H1 (cell line): ENCODE measurements around the gene DSC3. TPM values are rescaled to one million over a fixed set of nuclear protein-coding genes. Genes with fewer than 3 reads are reported as not detected.

Experiments
- CTCF ChIA-PET: fragments of 300-600 bp; sonication (Branson Sonifier 250); formaldehyde crosslinking; loops from one replicate; lab custom pipeline; 2021; ENCODE audit not compliant: partially characterized antibody; lab: Charles Lee
- POLR2A ChIA-PET: fragments of 300-600 bp; sonication (Branson Sonifier 250); formaldehyde crosslinking; loops from one replicate; lab custom pipeline; 2021; ENCODE audit warnings: inconsistent platforms; ENCODE audit not compliant: partially characterized antibody; lab: Charles Lee
- DNase-seq, 2 experiments: peaks; one replicate each; pipeline versions ENCODE4 v3.0.0 to v3.0.0-alpha.2; 2010 to 2022; ENCODE audit warnings: low spot score in 2 of 2, low read depth in 1 of 2, mixed read lengths in 1 of 2
- FAIRE-seq: peaks from 2 replicates; lab custom pipeline; 2011; peaks lifted over from hg19 to GRCh38; lab: Jason Lieb, UNC
- H2AFZ ChIP-seq: 2 replicates; pipeline ENCODE4 v1.8.1; 2012; ENCODE audit warnings: low read length, inconsistent platforms
- H2AK5ac ChIP-seq: 2 replicates; pipeline ENCODE4 v1.6.1; 2013; ENCODE audit warnings: low read depth, low read length
- H2BK120ac ChIP-seq: replicated peaks from 2 replicates; pipeline ENCODE3; 2013; ENCODE audit warnings: low read depth, low read length, inconsistent platforms
- H2BK12ac ChIP-seq: 2 replicates; pipeline ENCODE4 v1.6.1; 2013; ENCODE audit warnings: low read depth, low read length
- H2BK15ac ChIP-seq: 2 replicates; pipeline ENCODE4 v1.6.1; 2013; ENCODE audit warnings: low read length
- H2BK20ac ChIP-seq: 2 replicates; pipeline ENCODE4 v1.6.1; 2013; ENCODE audit warnings: low read length
- H2BK5ac ChIP-seq: 2 replicates; pipeline ENCODE4 v1.6.1; 2013; ENCODE audit warnings: low read depth, low read length
- H3K14ac ChIP-seq: 2 replicates; pipeline ENCODE4 v1.6.1; 2013; ENCODE audit warnings: inconsistent platforms; ENCODE audit not compliant: insufficient read length
- H3K18ac ChIP-seq: 2 replicates; pipeline ENCODE4 v1.6.1; 2013; ENCODE audit warnings: low read length; ENCODE audit errors: extremely low read depth
- H3K23ac ChIP-seq: 2 replicates; pipeline ENCODE4 v1.6.1; 2013; ENCODE audit warnings: inconsistent platforms; ENCODE audit not compliant: insufficient read length
- H3K23me2 ChIP-seq: 2 replicates; pipeline ENCODE4 v1.6.1; 2013; ENCODE audit warnings: low read depth, low read length
- H3K27ac ChIP-seq: 2 replicates; pipeline ENCODE4 v1.6.1; 2011; ENCODE audit warnings: low read depth, low read length, inconsistent platforms
- H3K27me3 ChIP-seq, 4 experiments: replicated peaks in 1 of 4; 1 replicate in 1 of 4; 2 replicates in 3 of 4; pipeline versions ENCODE4 v1.6.1 to v1.8.1; 2011 to 2013; ENCODE audit warnings: low read length in 3 of 4, mild to moderate bottlenecking in 3 of 4, inconsistent platforms in 2 of 4, mixed read lengths in 2 of 4, moderate library complexity in 1 of 4; ENCODE audit not compliant: control insufficient read depth in 3 of 4, insufficient read depth in 3 of 4; ENCODE audit errors: extremely low read depth in 1 of 4
- H3K36me3 ChIP-seq, 4 experiments: 2 replicates each; pipeline versions ENCODE4 v1.6.1 to v1.8.1; 2011 to 2013; ENCODE audit warnings: mild to moderate bottlenecking in 4 of 4, low read length in 3 of 4, moderate library complexity in 2 of 4, control low read depth in 1 of 4, inconsistent platforms in 1 of 4; ENCODE audit not compliant: insufficient read depth in 4 of 4, control insufficient read depth in 2 of 4
- H3K4ac ChIP-seq: replicated peaks from 2 replicates; pipeline ENCODE3; 2013; ENCODE audit warnings: low read length, low read depth, mixed read lengths, inconsistent platforms; ENCODE audit not compliant: insufficient read length
- H3K4me1 ChIP-seq, 4 experiments: replicated peaks in 1 of 4; 1 replicate in 1 of 4; 2 replicates in 3 of 4; pipeline versions ENCODE4 v1.6.1 to v1.8.1; 2011 to 2013; ENCODE audit warnings: low read length in 3 of 4, inconsistent platforms in 2 of 4, mixed read lengths in 1 of 4; ENCODE audit not compliant: insufficient read depth in 4 of 4, control insufficient read depth in 3 of 4
- H3K4me2 ChIP-seq, 2 experiments: 2 replicates each; pipeline versions ENCODE4 v1.6.1 to v1.8.1; 2011 to 2013; ENCODE audit warnings: low read depth in 2 of 2, low read length in 2 of 2, control low read depth in 1 of 2, inconsistent platforms in 1 of 2, mild to moderate bottlenecking in 1 of 2; ENCODE audit not compliant: insufficient read depth in 1 of 2
- H3K4me3 ChIP-seq, 4 experiments: fragments of 200-600, 300-600 bp in 1 of 4; sonication (generic), shearing (Covaris generic), sonication (Bioruptor Twin) in 1 of 4; 2 replicates each; pipeline versions ENCODE4 v1.5.1 to v1.8.1; 2011 to 2016; ENCODE audit warnings: low read length in 4 of 4, low read depth in 3 of 4, control low read depth in 2 of 4, inconsistent platforms in 2 of 4, mild to moderate bottlenecking in 2 of 4, mixed read lengths in 1 of 4, moderate library complexity in 1 of 4; ENCODE audit not compliant: insufficient read depth in 2 of 4; ENCODE audit errors: extremely low read depth in 1 of 4
- H3K56ac ChIP-seq: replicated peaks from 2 replicates; pipeline ENCODE3; 2013; ENCODE audit warnings: low read depth, mild to moderate bottlenecking, mixed read lengths, low read length, inconsistent platforms; ENCODE audit not compliant: insufficient read length
- H3K79me1 ChIP-seq: 2 replicates; pipeline ENCODE4 v1.6.1; 2013; ENCODE audit warnings: low read depth, low read length, control low read depth
- H3K79me2 ChIP-seq, 2 experiments: 2 replicates each; pipeline versions ENCODE4 v1.6.1 to v1.8.1; 2012 to 2013; ENCODE audit warnings: low read length in 2 of 2, mild to moderate bottlenecking in 2 of 2, inconsistent platforms in 1 of 2; ENCODE audit not compliant: insufficient read depth in 2 of 2, control insufficient read depth in 1 of 2
- H3K9ac ChIP-seq, 4 experiments: replicated peaks in 1 of 4; 1 replicate in 1 of 4; 2 replicates in 3 of 4; pipeline versions ENCODE4 v1.6.1 to v1.8.1; 2011 to 2013; ENCODE audit warnings: low read depth in 3 of 4, low read length in 3 of 4, control low read depth in 2 of 4, mild to moderate bottlenecking in 2 of 4, moderate library complexity in 2 of 4, inconsistent platforms in 1 of 4; ENCODE audit errors: extremely low read depth in 1 of 4
- H3K9me3 ChIP-seq, 2 experiments: 2 replicates each; pipeline versions ENCODE4 v1.6.1 to v1.8.1; 2012 to 2013; ENCODE audit warnings: mild to moderate bottlenecking in 2 of 2, moderate library complexity in 2 of 2, control low read depth in 1 of 2, inconsistent platforms in 1 of 2, low read depth in 1 of 2, low read length in 1 of 2, mixed read lengths in 1 of 2; ENCODE audit not compliant: insufficient read depth in 2 of 2
- H4K20me1 ChIP-seq, 2 experiments: replicated peaks in 1 of 2; 2 replicates each; pipeline versions ENCODE3 to v1.8.1; 2011 to 2013; ENCODE audit warnings: inconsistent platforms in 2 of 2, low read length in 2 of 2, mild to moderate bottlenecking in 1 of 2; ENCODE audit not compliant: insufficient read depth in 2 of 2, control insufficient read depth in 1 of 2
- H4K5ac ChIP-seq: 2 replicates; pipeline ENCODE4 v1.6.1; 2013; ENCODE audit warnings: low read length, low read depth, mixed read lengths, inconsistent platforms; ENCODE audit not compliant: insufficient read length
- H4K8ac ChIP-seq: 2 replicates; pipeline ENCODE4 v1.8.0; 2013; ENCODE audit warnings: mild to moderate bottlenecking, moderate library complexity, low read length, inconsistent platforms; ENCODE audit not compliant: insufficient read depth; ENCODE audit errors: extremely low read depth
- H4K91ac ChIP-seq: replicated peaks from 2 replicates; pipeline ENCODE3; 2013; ENCODE audit warnings: low read length, mixed read lengths, inconsistent platforms; ENCODE audit not compliant: insufficient read length
- CBX8 ChIP-seq: fragments of 300-800, 300-1000 bp; sonication (generic); IDR thresholded peaks from 2 replicates; pipeline ENCODE4 v1.7.1; 2016; ENCODE audit warnings: low read depth, low read length, borderline replicate concordance
- CEBPB ChIP-seq: IDR thresholded peaks from 2 replicates; pipeline ENCODE4 v1.6.1; 2012; ENCODE audit warnings: low read depth, low read length
- EZH2 ChIP-seq: fragments of 200-600 bp; sonication (generic); IDR thresholded peaks from 2 replicates; pipeline ENCODE4 v1.7.1; 2012; ENCODE audit warnings: low read depth, mild to moderate bottlenecking, moderate library complexity, low read length, inconsistent platforms; ENCODE audit not compliant: severe bottlenecking
- POLR2A ChIP-seq, 2 experiments: IDR thresholded peaks; 1 replicate in 1 of 2; 2 replicates in 1 of 2; pipeline ENCODE4 v1.6.1; 2011; ENCODE audit warnings: low read depth in 2 of 2, low read length in 2 of 2, mild to moderate bottlenecking in 2 of 2; ENCODE audit errors: control extremely low read depth in 1 of 2
- POU5F1 ChIP-seq: IDR thresholded peaks from 2 replicates; pipeline ENCODE4 v1.6.1; 2011; ENCODE audit warnings: low read depth, mild to moderate bottlenecking, low read length, moderate library complexity
- RFX5 ChIP-seq: IDR thresholded peaks from 2 replicates; pipeline ENCODE4 v1.6.1; 2011; ENCODE audit warnings: low read depth, low read length, improper control_type of control experiment, borderline replicate concordance
- RXRA ChIP-seq: IDR thresholded peaks from 2 replicates; pipeline ENCODE4 v1.6.1; 2011; ENCODE audit warnings: low read depth, mild to moderate bottlenecking, low read length, moderate library complexity; ENCODE audit not compliant: insufficient read depth
- SP4 ChIP-seq: IDR thresholded peaks from 2 replicates; pipeline ENCODE4 v1.6.1; 2012; ENCODE audit warnings: low read length, inconsistent platforms
- SUZ12 ChIP-seq: fragments of 200-600 bp; sonication (generic); IDR thresholded peaks from 2 replicates; pipeline ENCODE4 v1.6.1; 2012; ENCODE audit warnings: mild to moderate bottlenecking, inconsistent platforms, low read length, moderate library complexity, mixed read lengths
- TEAD4 ChIP-seq: IDR thresholded peaks from 2 replicates; pipeline ENCODE4 v1.6.1; 2012; ENCODE audit warnings: low read depth, low read length, inconsistent platforms, mixed read lengths
- WGBS, 2 experiments: shearing (Covaris generic) in 1 of 2; methylation state at CpG; one replicate each; pipeline versions ENCODE4 v1.1.6 to v1.1.7; 2013 to 2015; ENCODE audit warnings: low lambda C conversion rate in 2 of 2, mixed read lengths in 2 of 2, inconsistent platforms in 1 of 2, low coverage in 1 of 2, missing lambda C conversion rate in 1 of 2; ENCODE audit not compliant: insufficient replicate concordance in 2 of 2, insufficient coverage in 1 of 2, insufficient read length in 1 of 2; ENCODE audit errors: extremely low coverage in 1 of 2, missing lambda C conversion rate in 1 of 2; 5-methylcytosine and 5-hydroxymethylcytosine counted together
- polyA plus RNA-seq, 7 experiments: library from polyadenylated mRNA; depleted of rRNA in 3 of 7; stranded (reverse) in 5 of 7; unstranded in 2 of 7; fragments of >200 nt in 5 of 7; fragments of 200-250 nt in 2 of 7; gene quantifications; 1 replicate in 5 of 7; 2 replicates in 1 of 7; 4 replicates in 1 of 7; pipeline versions ENCODE4 v1.2.1 to v1.2.3, GENCODE V29; 2011 to 2013; ENCODE audit warnings: missing spikeins in 2 of 7, mixed read lengths in 2 of 7
- total RNA-seq: library from RNA; stranded (reverse); fragmentation: NEBNext Ultra II Directional; extraction: Animal tissue kit (Norgen Biotek cat#: 25700); gene quantifications from 2 replicates; pipeline ENCODE4 v1.2.1, GENCODE V29; 2021

Gene DSC3
- total and polyA plus RNA-seq, 2 of the 8 experiments (the other 6 are each of a cell fraction or from before 2014, with no cell fraction given): 0.70 to 3.7 TPM

DNA sequence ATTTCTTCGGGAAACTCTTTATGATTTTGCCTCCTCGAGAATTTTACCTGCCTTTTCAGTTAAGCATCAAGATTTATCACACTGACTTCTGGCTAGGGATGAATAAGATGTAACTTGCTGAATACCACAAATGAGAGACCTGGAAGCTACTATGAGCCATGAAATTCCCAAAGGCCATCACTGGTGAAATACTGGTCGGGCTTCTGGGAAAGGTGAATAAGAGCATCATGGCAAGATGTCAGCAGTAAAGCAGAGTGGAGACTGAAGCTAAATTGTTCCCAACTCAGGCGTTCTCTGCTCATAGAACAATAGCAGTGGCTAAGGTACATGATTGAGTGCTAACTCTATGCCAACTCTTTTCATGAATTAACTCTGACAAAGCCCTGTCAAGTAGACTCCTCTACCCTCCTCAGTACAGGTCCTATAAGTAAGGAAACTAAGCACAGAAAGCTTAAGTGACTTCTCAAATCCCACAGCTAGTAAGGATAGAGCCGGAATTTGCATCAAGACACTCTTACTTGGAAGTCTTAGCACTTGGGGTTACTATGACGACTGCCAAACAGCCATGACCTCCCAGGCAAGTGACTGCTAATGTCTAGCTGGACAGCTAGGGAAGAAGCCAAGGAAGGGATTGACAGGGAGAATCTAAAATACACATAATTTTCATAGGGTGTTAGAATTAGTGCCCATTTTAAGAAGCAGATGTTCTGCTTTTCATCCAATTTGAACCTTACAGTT, 22.7 kb upstream of the DSC3 start:
- no peaks in the 10 kb centered on the region for H3K27me3 ChIP-seq
- no peak overlapping the region for H2AK5ac ChIP-seq
- no peak overlapping the region for H2BK15ac ChIP-seq
- no peaks in the 10 kb centered on the region for H3K79me2 ChIP-seq
- no peak overlapping the region for H3K4me3 ChIP-seq
- TF ChIP-seq TEAD4: no peak
- no peak for TF ChIP-seq RXRA
- TF ChIP-seq POLR2A (IDR thresholded peaks at IDR 0.05; ENCODE audit: control extremely low read depth in 1 of 2, low read depth in 2 of 2, low read length in 2 of 2): no peak
- no peak for TF ChIP-seq EZH2
- TF ChIP-seq POU5F1: no peak
- no peak for TF ChIP-seq CBX8
- no peak for TF ChIP-seq SP4
- no peak for TF ChIP-seq RFX5
- TF ChIP-seq SUZ12: no peak
- TF ChIP-seq CEBPB: no peak
- no peak overlapping the region for H3K9ac ChIP-seq
- no peaks in the 10 kb centered on the region for H3K9me3 ChIP-seq
- H4K20me1 ChIP-seq: no peaks in the 10 kb centered on the region
- H3K18ac ChIP-seq: no peak overlapping the region
- POLR2A ChIA-PET: interaction anchor here (0.8 kb wide), 1 partner anchor 48 kb away, joined by 3 read pairs; no protein-coding TSS in a partner anchor
- H3K79me1 ChIP-seq: no peaks in the 10 kb centered on the region
- H3K23ac ChIP-seq: no peak overlapping the region
- no peak overlapping the region for H2BK12ac ChIP-seq
- no peak overlapping the region for H3K4ac ChIP-seq
- H2BK120ac ChIP-seq: no peak overlapping the region
- FAIRE-seq (no peak), DNase-seq (no peak)
- H3K27ac ChIP-seq: no peak overlapping the region
- H3K14ac ChIP-seq: no peak overlapping the region
- H4K91ac ChIP-seq: no peak overlapping the region
- no peak overlapping the region for H4K5ac ChIP-seq
- H2AFZ ChIP-seq: no peak overlapping the region
- 89% methylated on average over 6 of the region's 6 CpGs; no CpG with 5 or more reads in 1 of the 2 experiments for WGBS, 2 experiments
- H2BK20ac ChIP-seq: no peak overlapping the region
- no peak overlapping the region for H3K4me2 ChIP-seq
- no peak overlapping the region for H2BK5ac ChIP-seq
- no peak overlapping the region for H4K8ac ChIP-seq
- no peak overlapping the region for H3K56ac ChIP-seq
- no peaks in the 10 kb centered on the region for H3K4me1 ChIP-seq
- CTCF ChIA-PET: no interaction called here
- H3K36me3 ChIP-seq: peaks cover 0 to 27% (median 8%) of the 10 kb centered on the region in 4 experiments; a peak in 5 of 8 replicates
- no peaks in the 10 kb centered on the region for H3K23me2 ChIP-seq
